Left lung (tissue), 10 donors: ENCODE measurements around the gene PHF23. TPM values are rescaled to one million over a fixed set of nuclear protein-coding genes. Genes with fewer than 3 reads are reported as not detected.

ENCODE experiments used
- ATAC-seq: fragments of 200-7000 bp; cut with Tn5 transposase; one replicate; pipeline ENCODE4 v1.9.1; 2020; ENCODE audit warnings: moderate library complexity
- DNase-seq, 4 donors: peaks; one replicate each; pipeline ENCODE4 v3.0.0-alpha.2; 2013 to 2020
- H3K27ac ChIP-seq, 2 donors: fragments of 200-600 bp; sonication (generic) in 1 of 2; one replicate each; pipeline versions ENCODE4 v1.5.0 to v1.8.0; 2020 to 2021
- H3K27me3 ChIP-seq, 2 donors: fragments of 200-600 bp; sonication (generic) in 1 of 2; one replicate each; pipeline versions ENCODE4 v1.5.0 to v1.8.0; 2020 to 2021
- H3K36me3 ChIP-seq, 2 donors: fragments of 200-600 bp; sonication (generic) in 1 of 2; one replicate each; pipeline versions ENCODE4 v1.5.0 to v1.8.0; 2020 to 2021
- H3K4me1 ChIP-seq, 2 donors: fragments of 200-600 bp; one replicate each; pipeline ENCODE4 v1.8.0; 2021
- H3K4me3 ChIP-seq, 2 donors: fragments of 200-600 bp; sonication (generic) in 1 of 2; one replicate each; pipeline versions ENCODE4 v1.5.0 to v1.8.0; 2020 to 2021; ENCODE audit warnings: mild to moderate bottlenecking in 1 of 2
- H3K9me3 ChIP-seq, 2 donors: fragments of 200-600 bp; sonication (generic) in 1 of 2; one replicate each; pipeline versions ENCODE4 v1.5.0 to v1.8.0; 2020 to 2021
- intact Hi-C, 2 donors: fragments of 100-400 bp; cut with DNase I; formaldehyde crosslinking; loops; one replicate each; pipeline versions ENCODE4 v1.11.2 to v1.14.2; 2022
- polyA plus RNA-seq, 6 donors: library from polyadenylated mRNA; unstranded; fragments of 120-200 nt; gene quantifications; one replicate each; pipeline ENCODE4 v1.2.1, GENCODE V29; 2013; ENCODE audit not compliant: insufficient read length in 6 of 6
- total RNA-seq, 2 donors: library from RNA; stranded (reverse); fragmentation: NEBNext Ultra II Directional; extraction: Animal tissue kit (Norgen Biotek cat#: 25700); gene quantifications; one replicate each; pipeline ENCODE4 v1.2.1, GENCODE V29; 2021
- TF ChIP-seq, protein P1 (sequence below), 2 donors: fragments of 200-600 bp; sonication (generic) in 1 of 2; IDR thresholded peaks; one replicate each; pipeline versions ENCODE4 v1.5.0 to v1.8.0; 2021; ENCODE audit warnings: antibody characterized with exemption in 2 of 2
- donor health status: DM: no; HTN: yes; CAD: no.
- donor health status: DM: no; HTN: no; CAD: no.

Gene PHF23
- total and polyA plus RNA-seq, 8 donors: 31.1 to 51.2 (median 44.5) TPM

DNA sequence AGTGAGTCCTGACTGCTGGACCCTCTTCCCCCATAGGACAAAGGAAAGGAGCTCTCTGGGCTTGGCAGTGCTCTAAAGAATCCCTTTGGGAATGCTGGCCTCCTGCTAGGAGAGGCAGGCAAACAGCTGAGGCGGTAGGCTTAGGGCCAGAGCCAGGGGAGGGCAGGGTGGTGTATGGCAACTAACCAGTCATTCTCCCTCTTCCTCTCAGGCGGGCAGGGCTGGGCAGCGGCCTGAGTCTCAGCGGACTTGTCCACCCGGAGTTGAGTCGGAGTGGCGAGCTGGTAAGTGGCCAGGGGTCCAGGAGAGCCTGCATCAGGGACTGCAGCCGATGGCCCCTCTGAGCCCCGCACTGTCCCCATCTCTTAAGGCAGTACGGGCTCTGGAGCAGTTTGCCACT is 15.1 kb downstream of the PHF23 start:
- TF ChIP-seq, protein P1, sequence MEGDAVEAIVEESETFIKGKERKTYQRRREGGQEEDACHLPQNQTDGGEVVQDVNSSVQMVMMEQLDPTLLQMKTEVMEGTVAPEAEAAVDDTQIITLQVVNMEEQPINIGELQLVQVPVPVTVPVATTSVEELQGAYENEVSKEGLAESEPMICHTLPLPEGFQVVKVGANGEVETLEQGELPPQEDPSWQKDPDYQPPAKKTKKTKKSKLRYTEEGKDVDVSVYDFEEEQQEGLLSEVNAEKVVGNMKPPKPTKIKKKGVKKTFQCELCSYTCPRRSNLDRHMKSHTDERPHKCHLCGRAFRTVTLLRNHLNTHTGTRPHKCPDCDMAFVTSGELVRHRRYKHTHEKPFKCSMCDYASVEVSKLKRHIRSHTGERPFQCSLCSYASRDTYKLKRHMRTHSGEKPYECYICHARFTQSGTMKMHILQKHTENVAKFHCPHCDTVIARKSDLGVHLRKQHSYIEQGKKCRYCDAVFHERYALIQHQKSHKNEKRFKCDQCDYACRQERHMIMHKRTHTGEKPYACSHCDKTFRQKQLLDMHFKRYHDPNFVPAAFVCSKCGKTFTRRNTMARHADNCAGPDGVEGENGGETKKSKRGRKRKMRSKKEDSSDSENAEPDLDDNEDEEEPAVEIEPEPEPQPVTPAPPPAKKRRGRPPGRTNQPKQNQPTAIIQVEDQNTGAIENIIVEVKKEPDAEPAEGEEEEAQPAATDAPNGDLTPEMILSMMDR (IDR thresholded peaks at IDR 0.05): no peak
- Histone ChIP-seq H3K27me3 (no peaks in the 10 kb centered on the region), H3K27ac (no peak overlapping the region), H3K4me1 (peaks cover 16 to 25% of the 10 kb centered on the region in 2 donors), H3K4me3 (no peak overlapping the region), H3K9me3 (no peaks in the 10 kb centered on the region), H3K36me3 (peaks cover 0 to 84% of the 10 kb centered on the region in 2 donors)
- DNase-seq (no peak), ATAC-seq (no peak)
- intact Hi-C loops: no loop called here

DNA sequence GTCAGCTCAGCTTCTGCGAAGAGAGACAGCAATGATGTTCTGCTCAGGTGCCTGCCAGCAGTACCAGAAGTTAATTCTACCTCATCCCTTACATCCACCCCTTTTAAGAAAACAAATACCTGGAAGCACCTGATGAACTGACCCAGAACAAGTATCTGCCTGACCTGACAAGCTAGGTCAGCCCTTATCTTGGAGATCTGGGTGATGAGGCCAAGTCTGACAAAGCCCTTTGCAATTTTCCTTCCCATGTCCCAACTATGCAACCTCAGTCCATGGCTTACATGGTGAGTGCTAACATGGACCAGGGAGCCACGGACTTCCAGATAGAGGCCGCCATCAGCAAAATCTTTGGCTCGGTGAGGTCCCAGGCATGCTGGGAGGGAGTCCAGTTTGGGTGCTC is 15.9 kb downstream of the PHF23 start:
- peaks cover 16 to 32% of the 10 kb centered on the region in 2 donors for H3K4me1 ChIP-seq
- peaks cover 0 to 77% of the 10 kb centered on the region in 2 donors for H3K36me3 ChIP-seq

DNA sequence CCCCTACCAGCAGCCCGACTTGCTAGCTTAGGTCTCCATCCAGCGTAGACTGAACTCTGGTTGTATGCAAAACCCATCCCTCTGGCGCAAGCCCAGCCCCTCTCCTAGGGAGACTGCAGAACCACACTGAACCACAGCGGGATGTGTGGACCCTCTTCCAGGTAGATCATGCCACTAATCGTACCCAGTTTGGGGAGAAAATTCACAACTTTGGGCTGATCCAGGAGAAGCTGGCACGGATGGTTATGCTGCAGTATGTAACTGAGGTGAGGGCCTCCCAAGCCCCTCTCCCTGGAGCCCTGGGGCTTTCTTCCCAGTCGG is 16.3 kb downstream of the PHF23 start:
- Histone ChIP-seq H3K9me3 (no peaks in the 10 kb centered on the region), H3K27ac (no peak overlapping the region), H3K4me1 (peaks cover 16 to 37% of the 10 kb centered on the region in 2 donors), H3K27me3 (no peaks in the 10 kb centered on the region), H3K36me3 (peaks cover 0 to 73% of the 10 kb centered on the region in 2 donors), H3K4me3 (no peak overlapping the region)
- ATAC-seq: no peak
- DNase-seq: peak in 1 of 4 donors; percentile 44
- intact Hi-C loops: no loop called here
- TF ChIP-seq, protein P1 (IDR thresholded peaks at IDR 0.05): no peak

More for the DNA sequence above, 15.9 kb downstream of the PHF23 start:
- H3K4me3 ChIP-seq: no peak overlapping the region
- no peak overlapping the region for H3K27ac ChIP-seq
- no peaks in the 10 kb centered on the region for H3K9me3 ChIP-seq
- ATAC-seq: no peak
- H3K27me3 ChIP-seq: no peaks in the 10 kb centered on the region
- intact Hi-C loops: no loop called here
- TF ChIP-seq, protein P1 (IDR thresholded peaks at IDR 0.05): no peak
- no peak for DNase-seq

DNA sequence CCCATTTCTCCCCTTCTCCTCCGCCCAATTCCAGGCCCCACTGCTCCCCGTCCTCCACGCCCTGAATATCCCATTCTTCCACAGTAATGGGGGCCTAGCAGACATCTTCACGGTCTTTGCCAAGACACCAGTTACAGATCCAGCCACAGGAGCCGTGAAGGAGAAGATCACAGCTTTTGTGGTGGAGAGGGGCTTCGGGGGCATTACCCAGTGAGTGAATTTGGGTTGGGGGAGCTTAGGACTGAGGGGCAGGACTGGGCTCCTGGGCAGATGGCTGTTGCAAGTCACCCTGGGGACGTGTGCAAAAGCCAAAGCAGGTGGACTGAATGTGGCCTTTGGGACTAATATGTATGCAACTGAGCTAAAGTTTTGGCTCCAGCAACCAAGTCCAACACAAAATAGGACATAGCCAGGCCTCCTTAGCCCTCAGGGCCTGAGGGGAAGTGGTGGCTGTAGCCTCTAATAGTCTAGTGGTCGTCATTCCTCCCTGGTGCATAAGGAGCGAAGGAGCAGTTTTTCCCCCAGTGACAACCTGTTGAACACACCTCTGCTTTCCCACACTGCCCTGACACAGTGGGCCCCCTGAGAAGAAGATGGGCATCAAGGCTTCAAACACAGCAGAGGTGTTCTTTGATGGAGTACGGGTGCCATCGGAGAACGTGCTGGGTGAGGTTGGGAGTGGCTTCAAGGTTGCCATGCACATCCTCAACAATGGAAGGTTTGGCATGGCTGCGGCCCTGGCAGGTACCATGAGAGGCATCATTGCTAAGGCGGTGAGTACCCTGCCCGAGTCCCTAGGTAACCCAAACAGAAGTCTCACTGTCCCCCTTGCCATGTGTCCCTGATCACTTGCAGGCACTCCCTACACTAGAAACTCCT is 16.9 kb downstream of the PHF23 start:
- Histone ChIP-seq H3K4me3 (no peak overlapping the region), H3K4me1 (peaks cover 16 to 42% of the 10 kb centered on the region in 2 donors), H3K27ac (no peak overlapping the region), H3K36me3 (peaks cover 0 to 67% of the 10 kb centered on the region in 2 donors), H3K27me3 (no peaks in the 10 kb centered on the region), H3K9me3 (no peaks in the 10 kb centered on the region)
- DNase-seq: no peak
- TF ChIP-seq, protein P1 (IDR thresholded peaks at IDR 0.05): no peak
- intact Hi-C loops: no loop called here
- no peak for ATAC-seq

DNA sequence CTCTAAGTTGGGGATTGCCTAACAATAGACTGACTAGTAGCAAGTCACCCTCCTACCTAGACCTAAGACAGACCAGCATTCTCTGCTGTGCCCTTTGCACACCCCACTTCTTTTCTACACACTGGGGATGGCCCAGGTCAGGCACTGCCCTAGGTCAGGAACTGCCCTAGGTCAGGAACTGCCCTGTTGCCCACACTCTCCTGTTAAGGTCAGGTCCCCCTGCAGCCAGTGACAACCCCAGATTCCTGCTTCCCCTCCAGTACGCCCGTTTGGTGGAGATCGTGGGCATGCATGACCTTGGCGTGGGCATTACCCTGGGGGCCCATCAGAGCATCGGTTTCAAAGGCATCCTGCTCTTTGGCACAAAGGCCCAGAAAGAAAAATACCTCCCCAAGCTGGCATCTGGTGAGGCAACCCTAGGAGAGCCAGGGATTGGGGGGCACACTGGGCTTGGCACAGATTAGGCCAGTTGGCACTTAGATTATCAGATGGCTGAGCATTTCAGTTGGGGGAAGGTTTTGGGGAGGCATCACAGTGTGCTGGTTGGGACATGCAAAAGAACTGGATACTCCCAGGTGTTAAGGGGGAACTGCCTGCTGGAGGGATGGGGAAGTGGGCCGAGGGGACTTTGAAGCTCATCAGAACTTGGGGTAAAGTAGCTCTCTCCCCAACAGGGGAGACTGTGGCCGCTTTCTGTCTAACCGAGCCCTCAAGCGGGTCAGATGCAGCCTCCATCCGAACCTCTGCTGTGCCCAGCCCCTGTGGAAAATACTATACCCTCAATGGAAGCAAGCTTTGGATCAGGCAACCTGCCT is 17.8 kb downstream of the PHF23 start:
- Histone ChIP-seq H3K27ac (peak overlapping the region in 1 of 2 donors; percentile 88), H3K4me3 (peak overlapping the region in 1 of 2 donors; percentile 65), H3K27me3 (no peaks in the 10 kb centered on the region), H3K9me3 (no peaks in the 10 kb centered on the region), H3K4me1 (peaks cover 16 to 44% of the 10 kb centered on the region in 2 donors), H3K36me3 (peaks cover 0 to 58% of the 10 kb centered on the region in 2 donors)
- ATAC-seq (no peak), DNase-seq (no peak)
- TF ChIP-seq, protein P1 (IDR thresholded peaks at IDR 0.05): no peak
- intact Hi-C loops: no loop called here
